ENCODE measurements around the gene DLGAP1.

Gene DLGAP1

GRCh38 chr18:3948958-3949357 is 506.1 kb downstream of the DLGAP1 start:
- H3K27me3 ChIP-seq (ENCODE audit: control insufficient read depth in 3 of 3, insufficient read depth in 3 of 3, low read depth in 1 of 3, low read length in 3 of 3) = no peaks in the 10 kb centered on the region
- H2AFZ ChIP-seq (ENCODE audit: low read length) = no peak overlapping the region

DNA sequence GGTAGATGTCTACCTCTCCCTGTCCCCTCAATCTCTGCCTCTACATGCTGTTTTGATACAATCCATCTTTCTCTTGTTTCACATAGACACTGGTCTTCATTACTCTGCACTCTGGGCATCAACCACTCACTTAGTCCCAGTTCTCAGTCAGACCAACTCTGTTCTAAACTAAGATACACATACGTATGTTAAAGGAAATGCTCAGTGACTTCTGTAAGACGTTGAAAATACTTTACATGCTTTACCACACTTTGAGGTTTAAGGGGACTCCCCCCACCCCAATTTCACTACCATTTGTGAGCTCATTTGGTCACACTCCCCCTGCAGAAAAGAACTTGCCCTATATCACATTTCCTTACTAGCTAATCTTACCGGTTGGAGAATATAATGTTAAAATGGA is 507.7 kb downstream of the DLGAP1 start:
- H3K9me3 ChIP-seq (replicated peaks in 1 of 2; ENCODE audit: control insufficient read depth in 2 of 2, insufficient read depth in 1 of 2, low read depth in 1 of 2, low read length in 2 of 2) = no peaks in the 10 kb centered on the region
- H3K4me1 ChIP-seq (ENCODE audit: control insufficient read depth in 2 of 2, insufficient read depth in 1 of 2, low read depth in 1 of 2, low read length in 2 of 2) = no peaks in the 10 kb centered on the region
- H3K23ac ChIP-seq (ENCODE audit: low read depth, low read length, poor library complexity) = no peak overlapping the region
- no CpG with 5 or more reads among the region's 3 CpGs for WGBS, 2 donors (ENCODE audit: extremely low coverage in 2 of 2, insufficient read length in 2 of 2, insufficient replicate concordance in 1 of 2)
- H3K27me3 ChIP-seq (ENCODE audit: control insufficient read depth in 3 of 3, insufficient read depth in 3 of 3, low read depth in 1 of 3, low read length in 3 of 3) = no peaks in the 10 kb centered on the region
- H3K4me2 ChIP-seq (ENCODE audit: insufficient read depth, low read length, poor library complexity, severe bottlenecking) = no peak overlapping the region
- H3K27ac ChIP-seq (replicated peaks; ENCODE audit: low read length) = no peak overlapping the region
- no peak overlapping the region for H2BK12ac ChIP-seq (ENCODE audit: low read length)
- no peaks in the 10 kb centered on the region for H3K79me1 ChIP-seq (ENCODE audit: low read depth, low read length)
- no peak overlapping the region for H2BK15ac ChIP-seq (ENCODE audit: low read length)
- H3K9ac ChIP-seq (ENCODE audit: low read depth, low read length, poor library complexity) = no peak overlapping the region
- no peak for DNase-seq (ENCODE audit: low spot score)
- H3K4me3 ChIP-seq (ENCODE audit: low read length in 2 of 2) = no peak overlapping the region
- no peak overlapping the region for H2AFZ ChIP-seq (ENCODE audit: low read length)
- no peaks in the 10 kb centered on the region for H3K36me3 ChIP-seq (replicated peaks in 1 of 2; ENCODE audit: control insufficient read depth in 2 of 2, insufficient read depth in 2 of 2, low read length in 2 of 2)
- no peak overlapping the region for H2BK5ac ChIP-seq (ENCODE audit: low read length)
- H4K91ac ChIP-seq (ENCODE audit: low read depth, low read length, poor library complexity) = no peak overlapping the region
- H3K4ac ChIP-seq (ENCODE audit: low read length) = no peak overlapping the region
- no peak overlapping the region for H3K18ac ChIP-seq (ENCODE audit: low read length)
- H4K8ac ChIP-seq (ENCODE audit: low read depth, low read length) = no peak overlapping the region
- H2AK5ac ChIP-seq (ENCODE audit: low read depth, low read length) = no peak overlapping the region
- H2BK120ac ChIP-seq (ENCODE audit: low read depth, low read length) = no peak overlapping the region
- no peak overlapping the region for H3K14ac ChIP-seq (ENCODE audit: low read length)

More at GRCh38 chr18:3948958-3949357, 506.1 kb downstream of the DLGAP1 start:
- Histone ChIP-seq H4K8ac (ENCODE audit: low read depth, low read length) (no peak overlapping the region), H3K23ac (ENCODE audit: low read depth, low read length, poor library complexity) (no peak overlapping the region), H4K91ac (ENCODE audit: low read depth, low read length, poor library complexity) (no peak overlapping the region), H3K9me3 (replicated peaks in 1 of 2; ENCODE audit: control insufficient read depth in 2 of 2, insufficient read depth in 1 of 2, low read depth in 1 of 2, low read length in 2 of 2) (no peaks in the 10 kb centered on the region), H3K14ac (ENCODE audit: low read length) (no peak overlapping the region), H3K4me1 (ENCODE audit: control insufficient read depth in 2 of 2, insufficient read depth in 1 of 2, low read depth in 1 of 2, low read length in 2 of 2) (no peaks in the 10 kb centered on the region), H2BK120ac (ENCODE audit: low read depth, low read length) (no peak overlapping the region), H3K36me3 (replicated peaks in 1 of 2; ENCODE audit: control insufficient read depth in 2 of 2, insufficient read depth in 2 of 2, low read length in 2 of 2) (no peaks in the 10 kb centered on the region), H2AK5ac (ENCODE audit: low read depth, low read length) (no peak overlapping the region), H3K9ac (ENCODE audit: low read depth, low read length, poor library complexity) (no peak overlapping the region), H3K79me1 (ENCODE audit: low read depth, low read length) (no peaks in the 10 kb centered on the region), H3K4ac (ENCODE audit: low read length) (no peak overlapping the region), H2BK12ac (ENCODE audit: low read length) (no peak overlapping the region), H3K4me3 (ENCODE audit: low read length in 2 of 2) (no peak overlapping the region), H3K4me2 (ENCODE audit: insufficient read depth, low read length, poor library complexity, severe bottlenecking) (no peak overlapping the region), H3K18ac (ENCODE audit: low read length) (no peak overlapping the region), H3K27ac (replicated peaks; ENCODE audit: low read length) (no peak overlapping the region), H2BK15ac (ENCODE audit: low read length) (no peak overlapping the region), H2BK5ac (ENCODE audit: low read length) (no peak overlapping the region)
- no peak for DNase-seq (ENCODE audit: low spot score)

- Histone ChIP-seq H2BK15ac (ENCODE audit: low read length) (no peak overlapping the region), H3K27me3 (ENCODE audit: control insufficient read depth in 3 of 3, insufficient read depth in 3 of 3, low read depth in 1 of 3, low read length in 3 of 3) (no peaks in the 10 kb centered on the region), H3K14ac (ENCODE audit: low read length) (no peak overlapping the region), H2BK5ac (ENCODE audit: low read length) (no peak overlapping the region), H3K36me3 (replicated peaks in 1 of 2; ENCODE audit: control insufficient read depth in 2 of 2, insufficient read depth in 2 of 2, low read length in 2 of 2) (no peaks in the 10 kb centered on the region), H3K4me1 (ENCODE audit: control insufficient read depth in 2 of 2, insufficient read depth in 1 of 2, low read depth in 1 of 2, low read length in 2 of 2) (peaks cover 0 to 6% of the 10 kb centered on the region in 2 donors), H3K9me3 (replicated peaks in 1 of 2; ENCODE audit: control insufficient read depth in 2 of 2, insufficient read depth in 1 of 2, low read depth in 1 of 2, low read length in 2 of 2) (no peaks in the 10 kb centered on the region), H3K4me2 (ENCODE audit: insufficient read depth, low read length, poor library complexity, severe bottlenecking) (no peak overlapping the region), H2BK12ac (ENCODE audit: low read length) (no peak overlapping the region), H3K27ac (replicated peaks; ENCODE audit: low read length) (no peak overlapping the region), H2AFZ (ENCODE audit: low read length) (no peak overlapping the region), H3K4ac (ENCODE audit: low read length) (no peak overlapping the region), H2AK5ac (ENCODE audit: low read depth, low read length) (no peak overlapping the region), H3K18ac (ENCODE audit: low read length) (no peak overlapping the region), H2BK120ac (ENCODE audit: low read depth, low read length) (no peak overlapping the region), H3K79me1 (ENCODE audit: low read depth, low read length) (no peaks in the 10 kb centered on the region), H3K9ac (ENCODE audit: low read depth, low read length, poor library complexity) (no peak overlapping the region), H3K23ac (ENCODE audit: low read depth, low read length, poor library complexity) (no peak overlapping the region), H4K91ac (ENCODE audit: low read depth, low read length, poor library complexity) (no peak overlapping the region), H4K8ac (ENCODE audit: low read depth, low read length) (no peak overlapping the region), H3K4me3 (ENCODE audit: low read length in 2 of 2) (no peak overlapping the region)
- DNase-seq (ENCODE audit: low spot score) = no peak
- WGBS, 2 donors (ENCODE audit: extremely low coverage in 2 of 2, insufficient read length in 2 of 2, insufficient replicate concordance in 1 of 2) = no CpG with 5 or more reads among the region's 1 CpG
These were observed 519.8 kb downstream of the DLGAP1 start for GRCh38 chr18:3935305-3935704.

DNA sequence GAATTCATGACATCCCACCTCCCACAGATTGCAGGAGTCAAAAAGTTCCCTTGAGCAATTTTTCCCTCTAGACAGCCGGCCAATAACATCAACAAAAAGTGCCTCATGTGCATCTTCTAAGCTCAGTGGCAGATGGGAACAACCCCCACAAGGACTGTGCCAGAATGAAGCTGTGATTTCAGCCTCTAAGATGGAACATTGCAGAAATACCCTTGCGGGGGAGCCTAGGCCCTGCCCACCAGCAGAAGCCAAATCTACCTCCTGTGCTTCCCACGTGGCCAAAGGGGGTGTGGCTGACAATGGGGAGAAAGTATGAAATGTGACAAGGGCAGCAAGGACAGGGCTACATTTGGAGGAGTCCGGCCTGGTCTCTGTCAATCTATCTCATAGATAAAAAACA is 522.8 kb downstream of the DLGAP1 start:
- H3K9me3 ChIP-seq (replicated peaks in 1 of 2; ENCODE audit: control insufficient read depth in 2 of 2, insufficient read depth in 1 of 2, low read depth in 1 of 2, low read length in 2 of 2) = no peaks in the 10 kb centered on the region
- no peaks in the 10 kb centered on the region for H3K36me3 ChIP-seq (replicated peaks in 1 of 2; ENCODE audit: control insufficient read depth in 2 of 2, insufficient read depth in 2 of 2, low read length in 2 of 2)
- no peaks in the 10 kb centered on the region for H3K79me1 ChIP-seq (ENCODE audit: low read depth, low read length)
- H4K8ac ChIP-seq (ENCODE audit: low read depth, low read length) = no peak overlapping the region
- H3K4ac ChIP-seq (ENCODE audit: low read length) = no peak overlapping the region
- no CpG with 5 or more reads among the region's 4 CpGs for WGBS, 2 donors (ENCODE audit: extremely low coverage in 2 of 2, insufficient read length in 2 of 2, insufficient replicate concordance in 1 of 2)
- no peak overlapping the region for H3K27ac ChIP-seq (replicated peaks; ENCODE audit: low read length)
- no peak overlapping the region for H2BK120ac ChIP-seq (ENCODE audit: low read depth, low read length)
- no peak overlapping the region for H3K4me2 ChIP-seq (ENCODE audit: insufficient read depth, low read length, poor library complexity, severe bottlenecking)
- no peak overlapping the region for H2BK15ac ChIP-seq (ENCODE audit: low read length)
- no peak overlapping the region for H2AFZ ChIP-seq (ENCODE audit: low read length)
- peaks cover 0 to 6% of the 10 kb centered on the region in 2 donors for H3K4me1 ChIP-seq (ENCODE audit: control insufficient read depth in 2 of 2, insufficient read depth in 1 of 2, low read depth in 1 of 2, low read length in 2 of 2)
- no peak for DNase-seq (ENCODE audit: low spot score)
- H3K18ac ChIP-seq (ENCODE audit: low read length) = no peak overlapping the region
- H3K9ac ChIP-seq (ENCODE audit: low read depth, low read length, poor library complexity) = no peak overlapping the region
- no peak overlapping the region for H2BK12ac ChIP-seq (ENCODE audit: low read length)
- no peak overlapping the region for H3K14ac ChIP-seq (ENCODE audit: low read length)
- no peaks in the 10 kb centered on the region for H3K27me3 ChIP-seq (ENCODE audit: control insufficient read depth in 3 of 3, insufficient read depth in 3 of 3, low read depth in 1 of 3, low read length in 3 of 3)
- no peak overlapping the region for H2BK5ac ChIP-seq (ENCODE audit: low read length)
- no peak overlapping the region for H3K23ac ChIP-seq (ENCODE audit: low read depth, low read length, poor library complexity)
- H2AK5ac ChIP-seq (ENCODE audit: low read depth, low read length) = no peak overlapping the region
- H4K91ac ChIP-seq (ENCODE audit: low read depth, low read length, poor library complexity) = no peak overlapping the region
- H3K4me3 ChIP-seq (ENCODE audit: low read length in 2 of 2) = no peak overlapping the region

All from neuronal stem cell (in vitro differentiated cells).